SK-N-SH (cell line): ENCODE results near the gene KNL1.

Experiments used
- CHD2 ChIP-seq: fragments of 150-350 bp; IDR thresholded peaks from 2 replicates; pipeline ENCODE4 v1.6.1; 2018; ENCODE audit warnings: low read length; ENCODE audit not compliant: partially characterized antibody
- EP300 ChIP-seq, 2 experiments: IDR thresholded peaks; 2 replicates each; pipeline versions ENCODE4 v1.4.0 to v1.6.1; 2012; ENCODE audit warnings: borderline replicate concordance in 1 of 2, low read depth in 1 of 2, low read length in 1 of 2
- FOXM1 ChIP-seq: IDR thresholded peaks from 2 replicates; pipeline ENCODE4 v1.4.0; 2012; ENCODE audit warnings: low read depth, mild to moderate bottlenecking
- GATA2 ChIP-seq: sonication (generic); formaldehyde crosslinking; IDR thresholded peaks from 2 replicates; pipeline ENCODE4 v1.5.0; 2020; ENCODE audit warnings: mild to moderate bottlenecking, missing genetic modification reagents
- JUND ChIP-seq: IDR thresholded peaks from 2 replicates; pipeline ENCODE4 v1.4.0; 2012
- MXI1 ChIP-seq: IDR thresholded peaks from 2 replicates; pipeline ENCODE4 v1.6.1; 2012; ENCODE audit warnings: mild to moderate bottlenecking, low read depth, low read length, improper control_type of control experiment
- NFIC ChIP-seq: IDR thresholded peaks from 2 replicates; pipeline ENCODE4 v1.4.0; 2012; ENCODE audit warnings: borderline replicate concordance
- RFX5 ChIP-seq: IDR thresholded peaks from 2 replicates; pipeline ENCODE4 v1.6.1; 2012; ENCODE audit warnings: mild to moderate bottlenecking, improper control_type of control experiment, low read length
- SMC3 ChIP-seq: IDR thresholded peaks from 2 replicates; pipeline ENCODE4 v1.6.1; 2012; ENCODE audit warnings: low read depth, low read length, improper control_type of control experiment
- TEAD4 ChIP-seq: IDR thresholded peaks from 2 replicates; pipeline ENCODE4 v1.4.0; 2012; ENCODE audit warnings: mild to moderate bottlenecking, borderline replicate concordance; ENCODE audit not compliant: insufficient read depth
- USF2 ChIP-seq: fragments of 150-350 bp; IDR thresholded peaks from 2 replicates; pipeline ENCODE4 v1.6.1; 2017; ENCODE audit warnings: antibody characterized with exemption, low read length, low read depth, borderline replicate concordance
- TF ChIP-seq, protein P1 (sequence below): fragments of 200-600 bp; sonication (generic); IDR thresholded peaks from 2 replicates; pipeline ENCODE4 v1.6.1; 2017; ENCODE audit warnings: antibody characterized with exemption, mild to moderate bottlenecking, moderate library complexity
- TF ChIP-seq, protein P2 (sequence below): IDR thresholded peaks from 2 replicates; pipeline ENCODE4 v1.6.1; 2012; ENCODE audit warnings: mild to moderate bottlenecking, low read depth, low read length, moderate library complexity

- TF ChIP-seq JUND (no peak), CHD2 (no peak), GATA2 (CRISPR knock-in tag) (no peak), TEAD4 (no peak), RFX5 (no peak), NFIC (no peak), FOXM1 (no peak), SMC3 (no peak), MXI1 (no peak), EP300 (IDR thresholded peaks at IDR 0.05; ENCODE audit: borderline replicate concordance in 1 of 2, low read depth in 1 of 2, low read length in 1 of 2) (no peak), USF2 (no peak)
- TF ChIP-seq, protein P1, sequence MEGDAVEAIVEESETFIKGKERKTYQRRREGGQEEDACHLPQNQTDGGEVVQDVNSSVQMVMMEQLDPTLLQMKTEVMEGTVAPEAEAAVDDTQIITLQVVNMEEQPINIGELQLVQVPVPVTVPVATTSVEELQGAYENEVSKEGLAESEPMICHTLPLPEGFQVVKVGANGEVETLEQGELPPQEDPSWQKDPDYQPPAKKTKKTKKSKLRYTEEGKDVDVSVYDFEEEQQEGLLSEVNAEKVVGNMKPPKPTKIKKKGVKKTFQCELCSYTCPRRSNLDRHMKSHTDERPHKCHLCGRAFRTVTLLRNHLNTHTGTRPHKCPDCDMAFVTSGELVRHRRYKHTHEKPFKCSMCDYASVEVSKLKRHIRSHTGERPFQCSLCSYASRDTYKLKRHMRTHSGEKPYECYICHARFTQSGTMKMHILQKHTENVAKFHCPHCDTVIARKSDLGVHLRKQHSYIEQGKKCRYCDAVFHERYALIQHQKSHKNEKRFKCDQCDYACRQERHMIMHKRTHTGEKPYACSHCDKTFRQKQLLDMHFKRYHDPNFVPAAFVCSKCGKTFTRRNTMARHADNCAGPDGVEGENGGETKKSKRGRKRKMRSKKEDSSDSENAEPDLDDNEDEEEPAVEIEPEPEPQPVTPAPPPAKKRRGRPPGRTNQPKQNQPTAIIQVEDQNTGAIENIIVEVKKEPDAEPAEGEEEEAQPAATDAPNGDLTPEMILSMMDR, result no peak
- TF ChIP-seq, protein P2, sequence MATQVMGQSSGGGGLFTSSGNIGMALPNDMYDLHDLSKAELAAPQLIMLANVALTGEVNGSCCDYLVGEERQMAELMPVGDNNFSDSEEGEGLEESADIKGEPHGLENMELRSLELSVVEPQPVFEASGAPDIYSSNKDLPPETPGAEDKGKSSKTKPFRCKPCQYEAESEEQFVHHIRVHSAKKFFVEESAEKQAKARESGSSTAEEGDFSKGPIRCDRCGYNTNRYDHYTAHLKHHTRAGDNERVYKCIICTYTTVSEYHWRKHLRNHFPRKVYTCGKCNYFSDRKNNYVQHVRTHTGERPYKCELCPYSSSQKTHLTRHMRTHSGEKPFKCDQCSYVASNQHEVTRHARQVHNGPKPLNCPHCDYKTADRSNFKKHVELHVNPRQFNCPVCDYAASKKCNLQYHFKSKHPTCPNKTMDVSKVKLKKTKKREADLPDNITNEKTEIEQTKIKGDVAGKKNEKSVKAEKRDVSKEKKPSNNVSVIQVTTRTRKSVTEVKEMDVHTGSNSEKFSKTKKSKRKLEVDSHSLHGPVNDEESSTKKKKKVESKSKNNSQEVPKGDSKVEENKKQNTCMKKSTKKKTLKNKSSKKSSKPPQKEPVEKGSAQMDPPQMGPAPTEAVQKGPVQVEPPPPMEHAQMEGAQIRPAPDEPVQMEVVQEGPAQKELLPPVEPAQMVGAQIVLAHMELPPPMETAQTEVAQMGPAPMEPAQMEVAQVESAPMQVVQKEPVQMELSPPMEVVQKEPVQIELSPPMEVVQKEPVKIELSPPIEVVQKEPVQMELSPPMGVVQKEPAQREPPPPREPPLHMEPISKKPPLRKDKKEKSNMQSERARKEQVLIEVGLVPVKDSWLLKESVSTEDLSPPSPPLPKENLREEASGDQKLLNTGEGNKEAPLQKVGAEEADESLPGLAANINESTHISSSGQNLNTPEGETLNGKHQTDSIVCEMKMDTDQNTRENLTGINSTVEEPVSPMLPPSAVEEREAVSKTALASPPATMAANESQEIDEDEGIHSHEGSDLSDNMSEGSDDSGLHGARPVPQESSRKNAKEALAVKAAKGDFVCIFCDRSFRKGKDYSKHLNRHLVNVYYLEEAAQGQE, result no peak
Measured at GRCh38 chr15:40545457-40545856, 48.6 kb upstream of the KNL1 start.
